NCI-H460 (cell line): ENCODE data around the gene INPP5A. TPM values are rescaled to one million over a fixed set of nuclear protein-coding genes. Genes with fewer than 3 reads are reported as not detected.

Experiments used
- DNase-seq: peaks from one replicate; pipeline ENCODE4 v3.0.0-alpha.2; 2016; ENCODE audit warnings: low read depth; ENCODE audit errors: extremely low read depth
- total RNA-seq: library from RNA; depleted of rRNA; stranded (reverse); fragments of >200 nt; shearing (Covaris generic); gene quantifications from 2 replicates; pipeline ENCODE4 v1.2.3, GENCODE V29; 2014

Gene INPP5A
- total RNA-seq, 1 experiment from 2014 or later = 13.1 TPM

- DNase-seq = no peak
Measured at GRCh38 chr10:132607961-132608495, 70.4 kb downstream of the INPP5A start.

- no peak for DNase-seq
Measured at GRCh38 chr10:132608511-132609195, 71.1 kb downstream of the INPP5A start.

GRCh38 chr10:132609211-132609610 lies 71.6 kb downstream of the INPP5A start:
- no peak for DNase-seq

GRCh38 chr10:132610071-132610701 lies 72.6 kb downstream of the INPP5A start:
- no peak for DNase-seq

GRCh38 chr10:132611026-132611910 lies 73.7 kb downstream of the INPP5A start:
- no peak for DNase-seq

GRCh38 chr10:132611986-132612385 lies 74.4 kb downstream of the INPP5A start:
- DNase-seq = no peak

GRCh38 chr10:132612571-132613504 lies 75.3 kb downstream of the INPP5A start:
- DNase-seq = no peak

GRCh38 chr10:132613566-132614348 lies 76.2 kb downstream of the INPP5A start:
- no peak for DNase-seq

- no peak for DNase-seq
Measured at GRCh38 chr10:132614431-132615340, 77.1 kb downstream of the INPP5A start.

- DNase-seq = no peak
Measured at GRCh38 chr10:132615341-132616169, 78.0 kb downstream of the INPP5A start.

- no peak for DNase-seq
Measured at GRCh38 chr10:132616170-132616995, 78.8 kb downstream of the INPP5A start.

- no peak for DNase-seq
Measured at GRCh38 chr10:132616996-132617736, 79.6 kb downstream of the INPP5A start.

GRCh38 chr10:132617737-132618052 lies 80.1 kb downstream of the INPP5A start:
- no peak for DNase-seq

GRCh38 chr10:132618158-132618919 lies 80.8 kb downstream of the INPP5A start:
- no peak for DNase-seq

GRCh38 chr10:132619927-132620326 lies 82.3 kb downstream of the INPP5A start:
- DNase-seq = no peak
